CD4-positive, alpha-beta T cell (primary cell): Measurements from ENCODE around the gene UBE2N. TPM values are rescaled to one million over a fixed set of nuclear protein-coding genes. Genes with fewer than 3 reads are reported as not detected.
"Not testable (repeated sequence)": the region's sequence is repeated elsewhere in the genome, so short reads cannot be mapped to it uniquely, and the experiment has no call there.

Source experiments
- ATAC-seq: fragments of 200-7000 bp; cut with Tn5 transposase; one replicate; pipeline ENCODE4 v1.10.0; 2022; ENCODE audit warnings: mild to moderate bottlenecking; ENCODE audit not compliant: poor library complexity
- CTCF ChIA-PET: fragments of 350-600 bp; sonication (Branson Sonifier 250); formaldehyde crosslinking; loops from one replicate; lab custom pipeline; 2021; ENCODE audit warnings: antibody characterized with exemption, inconsistent platforms; lab: Charles Lee
- POLR2A ChIA-PET: fragments of 350-600 bp; sonication (Branson Sonifier 250); formaldehyde crosslinking; loops from one replicate; lab custom pipeline; 2021; ENCODE audit warnings: antibody characterized with exemption, inconsistent platforms; lab: Charles Lee
- DNase-seq, 14 experiments: peaks; one replicate each; pipeline ENCODE4 v3.0.0-alpha.2; 2013 to 2020; ENCODE audit warnings: mixed read lengths in 2 of 14
- H3K27ac ChIP-seq, 2 donors: one replicate each; pipeline versions ENCODE4 v1.5.1 to v1.7.0; 2013; ENCODE audit warnings: low read length in 2 of 2, low read depth in 1 of 2, mild to moderate bottlenecking in 1 of 2
- H3K27me3 ChIP-seq, 2 experiments: 1 replicate in 1 of 2; 2 replicates in 1 of 2; pipeline versions ENCODE4 v1.6.1 to v1.7.0; 2013; ENCODE audit warnings: low read length in 2 of 2, control low read depth in 1 of 2, mild to moderate bottlenecking in 1 of 2, moderate library complexity in 1 of 2; ENCODE audit not compliant: insufficient read depth in 2 of 2, control insufficient read depth in 1 of 2
- H3K36me3 ChIP-seq: one replicate; pipeline ENCODE4 v1.6.1; 2013; ENCODE audit warnings: low read length, control low read depth; ENCODE audit not compliant: insufficient read depth
- H3K4me1 ChIP-seq: one replicate; pipeline ENCODE4 v1.6.1; 2013; ENCODE audit warnings: low read length, control low read depth; ENCODE audit not compliant: insufficient read depth
- H3K4me3 ChIP-seq: one replicate; pipeline ENCODE4 v1.5.1; 2013; ENCODE audit warnings: mild to moderate bottlenecking, low read length, moderate library complexity
- H3K9me3 ChIP-seq, 2 experiments: 1 replicate in 1 of 2; 2 replicates in 1 of 2; pipeline versions ENCODE4 v1.6.1 to v1.7.0; 2013; ENCODE audit warnings: low read length in 2 of 2, mild to moderate bottlenecking in 2 of 2, control low read depth in 1 of 2, moderate library complexity in 1 of 2; ENCODE audit not compliant: control insufficient read depth in 1 of 2, insufficient read depth in 1 of 2
- H3K27ac Mint-ChIP-seq: one replicate; pipeline ENCODE4 v1.8.0; 2020; ENCODE audit warnings: mixed read lengths
- H3K27me3 Mint-ChIP-seq: one replicate; pipeline ENCODE4 v1.8.0; 2021; ENCODE audit warnings: mixed read lengths
- H3K36me3 Mint-ChIP-seq: one replicate; pipeline ENCODE4 v1.8.0; 2021; ENCODE audit warnings: low read depth, mixed read lengths
- H3K4me1 Mint-ChIP-seq: one replicate; pipeline ENCODE4 v1.8.0; 2021; ENCODE audit warnings: low read depth, mixed read lengths
- H3K4me3 Mint-ChIP-seq: one replicate; pipeline ENCODE4 v1.8.0; 2020; ENCODE audit warnings: mild to moderate bottlenecking, mixed read lengths
- H3K9me3 Mint-ChIP-seq: one replicate; pipeline ENCODE4 v1.8.0; 2020; ENCODE audit warnings: mixed read lengths
- intact Hi-C, 2 experiments: fragments of 100-400 bp; cut with DNase I in 1 of 2; cut with micrococcal nuclease in 1 of 2; formaldehyde crosslinking; loops; one replicate each; pipeline versions ENCODE4 v1.15.1 to v1.9.0; 2023 to 2025; cut with DNase I, micrococcal nuclease
- total RNA-seq, 174 experiments: library from RNA in 2 of 174; stranded (reverse) in 2 of 174; gene quantifications; one replicate each; pipeline ENCODE4 v1.2.3 and lab custom pipeline; 2021 to 2026
- TF ChIP-seq, protein P1 (sequence below): fragments of 200-600 bp; IDR thresholded peaks from one replicate; pipeline ENCODE4 v1.8.0; 2022; ENCODE audit warnings: antibody characterized with exemption, mild to moderate bottlenecking

Gene UBE2N
- total RNA-seq, 2 experiments from 2014 or later = 89.8 to 101 TPM

DNA sequence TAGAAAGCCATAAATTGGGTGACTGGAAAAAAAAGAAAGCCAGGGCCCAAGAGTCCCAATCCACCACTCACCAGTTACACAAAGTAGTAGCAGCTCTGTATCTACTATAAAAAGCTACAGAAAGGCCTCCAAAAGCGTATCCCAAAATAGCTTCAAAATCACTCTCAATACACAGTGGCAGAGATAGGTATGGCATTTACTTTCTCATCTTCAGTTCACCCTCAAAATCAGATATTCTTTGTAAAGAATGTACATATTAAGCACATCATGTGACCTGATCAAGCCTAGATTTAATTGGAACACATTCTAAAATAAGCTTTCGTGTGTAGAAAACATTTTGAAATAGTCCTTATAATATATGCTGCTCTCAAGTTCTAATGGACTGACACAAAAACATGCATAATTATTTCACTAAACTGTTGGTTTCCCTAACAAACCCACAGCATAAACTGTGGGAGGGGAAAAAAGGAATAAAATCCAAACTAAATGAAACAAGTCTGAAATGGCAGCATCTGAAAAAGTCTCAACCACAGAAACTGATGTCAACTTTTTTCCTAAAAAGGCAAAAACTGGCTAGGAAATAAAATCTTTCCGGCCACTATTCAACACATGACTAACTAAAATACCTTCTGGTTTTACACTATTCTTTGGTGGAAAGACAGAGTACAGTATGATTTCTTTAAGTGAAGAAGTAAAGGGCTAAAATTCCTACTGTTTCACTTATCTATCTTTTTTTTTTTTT is 25.9 kb downstream of the UBE2N start:
- Mint-ChIP-seq H3K36me3 (peaks cover 18% of the 10 kb centered on the region), H3K4me3 (peak overlapping the region; percentile 5), H3K27me3 (no peaks in the 10 kb centered on the region), H3K9me3 (no peaks in the 10 kb centered on the region), H3K27ac (peak overlapping the region; percentile 38), H3K4me1 (peaks cover 86% of the 10 kb centered on the region)
- intact Hi-C loops = loop anchor here (5.0 to 10.0 kb wide), 4 partner anchors 319 to 629 kb away; partner anchors contain the start of gene EEA1 (in 1 of the 2)
- Histone ChIP-seq H3K4me3 (no peak overlapping the region), H3K27me3 (no peaks in the 10 kb centered on the region), H3K36me3 (peaks cover 3% of the 10 kb centered on the region), H3K4me1 (peaks cover 25% of the 10 kb centered on the region), H3K27ac (no peak overlapping the region), H3K9me3 (no peaks in the 10 kb centered on the region)
- ChIA-PET CTCF (interaction anchor here (0.6 to 2.1 kb wide), 5 partner anchors 10 to 489 kb away, joined by 3 to 6 read pairs (median 4); no protein-coding TSS in a partner anchor), POLR2A (interaction anchor here (0.8 to 1.4 kb wide), 2 partner anchors 25 to 959 kb away, joined by 3 read pairs; no protein-coding TSS in a partner anchor)
- TF ChIP-seq, protein P1, sequence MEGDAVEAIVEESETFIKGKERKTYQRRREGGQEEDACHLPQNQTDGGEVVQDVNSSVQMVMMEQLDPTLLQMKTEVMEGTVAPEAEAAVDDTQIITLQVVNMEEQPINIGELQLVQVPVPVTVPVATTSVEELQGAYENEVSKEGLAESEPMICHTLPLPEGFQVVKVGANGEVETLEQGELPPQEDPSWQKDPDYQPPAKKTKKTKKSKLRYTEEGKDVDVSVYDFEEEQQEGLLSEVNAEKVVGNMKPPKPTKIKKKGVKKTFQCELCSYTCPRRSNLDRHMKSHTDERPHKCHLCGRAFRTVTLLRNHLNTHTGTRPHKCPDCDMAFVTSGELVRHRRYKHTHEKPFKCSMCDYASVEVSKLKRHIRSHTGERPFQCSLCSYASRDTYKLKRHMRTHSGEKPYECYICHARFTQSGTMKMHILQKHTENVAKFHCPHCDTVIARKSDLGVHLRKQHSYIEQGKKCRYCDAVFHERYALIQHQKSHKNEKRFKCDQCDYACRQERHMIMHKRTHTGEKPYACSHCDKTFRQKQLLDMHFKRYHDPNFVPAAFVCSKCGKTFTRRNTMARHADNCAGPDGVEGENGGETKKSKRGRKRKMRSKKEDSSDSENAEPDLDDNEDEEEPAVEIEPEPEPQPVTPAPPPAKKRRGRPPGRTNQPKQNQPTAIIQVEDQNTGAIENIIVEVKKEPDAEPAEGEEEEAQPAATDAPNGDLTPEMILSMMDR = no peak
- DNase-seq (peak in 1 of 14 experiments; percentile 28), ATAC-seq (peak; percentile 30)

DNA sequence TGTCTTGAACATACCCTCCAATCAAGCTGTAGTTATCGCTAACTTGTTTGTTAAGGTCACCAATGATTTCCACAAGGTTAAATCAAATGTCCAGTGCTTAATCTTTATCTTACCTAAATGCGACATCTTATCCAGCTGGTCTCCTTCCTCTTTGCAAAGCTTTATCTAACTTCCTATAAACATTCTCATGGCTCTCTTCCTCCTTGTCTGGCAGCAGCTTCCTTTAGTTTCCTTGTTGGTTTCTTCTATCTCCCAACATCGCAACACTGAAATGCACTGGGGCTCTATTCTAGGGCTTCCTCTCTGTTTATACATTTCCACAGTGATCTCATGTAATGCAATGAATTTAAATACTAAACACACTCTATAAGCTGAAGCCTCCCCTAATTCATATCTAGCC is 28.7 kb downstream of the UBE2N start:
- Mint-ChIP-seq H3K4me1 (peaks cover 70% of the 10 kb centered on the region), H3K4me3 (peak overlapping the region; percentile 9), H3K36me3 (peaks cover 44% of the 10 kb centered on the region), H3K9me3 (no peaks in the 10 kb centered on the region), H3K27ac (peak overlapping the region; percentile 58), H3K27me3 (no peaks in the 10 kb centered on the region)
- H3K36me3 ChIP-seq = peaks cover 25% of the 10 kb centered on the region
- TF ChIP-seq, protein P1 = no peak
- H3K27me3 ChIP-seq = no peaks in the 10 kb centered on the region
- DNase-seq (no peak), ATAC-seq (no peak)
- peaks cover 24% of the 10 kb centered on the region for H3K4me1 ChIP-seq
- ChIA-PET POLR2A (no interaction called here), CTCF (interaction anchor here (1.7 kb wide), 1 partner anchor 16 kb away, joined by 4 read pairs; no protein-coding TSS in a partner anchor)
- intact Hi-C loops = loop anchor here in 1 of 2 experiments (10.0 kb wide), 1 partner anchor 488 kb away; the partner anchor contains the start of gene EEA1
- no peaks in the 10 kb centered on the region for H3K9me3 ChIP-seq
- H3K27ac ChIP-seq = no peak overlapping the region
- H3K4me3 ChIP-seq = no peak overlapping the region

DNA sequence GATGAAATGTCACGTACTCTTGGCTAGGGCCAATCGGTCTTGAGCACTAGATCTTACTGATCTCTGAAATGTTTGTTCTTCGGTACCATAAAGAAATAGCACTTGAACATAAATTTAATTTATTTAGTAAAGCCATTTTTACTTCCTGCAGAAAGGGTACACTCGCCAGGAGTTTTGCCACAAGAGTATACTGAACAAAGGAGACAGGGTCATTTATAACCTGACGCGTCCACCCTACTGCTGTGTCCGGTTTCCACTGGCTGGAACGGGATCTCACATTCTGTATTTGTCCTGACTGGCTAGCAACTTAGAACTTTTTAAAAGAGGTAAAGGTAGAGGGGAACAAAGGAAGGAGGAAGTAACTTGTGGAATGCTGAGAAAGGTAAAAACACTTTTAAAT is 29.4 kb downstream of the UBE2N start:
- peaks cover 21% of the 10 kb centered on the region for H3K4me1 ChIP-seq
- intact Hi-C loops = loop anchor here in 1 of 2 experiments (10.0 kb wide), 1 partner anchor 488 kb away; the partner anchor contains the start of gene EEA1

DNA sequence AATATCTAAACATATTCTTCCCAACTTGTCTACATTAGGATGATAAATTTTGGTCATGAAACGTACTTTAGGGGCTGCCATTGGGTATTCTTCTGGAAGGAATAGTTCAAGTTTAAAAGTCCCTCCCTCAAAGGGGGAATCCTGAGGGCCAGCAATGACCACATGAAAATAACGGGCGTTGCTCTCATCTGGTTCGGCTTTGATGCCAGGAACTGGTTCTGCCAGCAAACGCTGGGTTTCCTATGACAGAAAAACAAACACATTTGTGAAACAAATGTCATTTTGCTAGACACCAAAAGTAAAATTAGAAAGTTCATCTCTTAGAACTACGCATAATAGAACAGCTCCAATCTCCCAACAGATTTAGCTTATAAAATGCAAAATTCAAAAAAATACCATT is 30.7 kb downstream of the UBE2N start:
- CTCF ChIA-PET, H3K9me3 Mint-ChIP-seq, H3K9me3 ChIP-seq, DNase-seq, H3K4me3 Mint-ChIP-seq, H3K27me3 ChIP-seq, ATAC-seq, H3K27me3 Mint-ChIP-seq, H3K4me3 ChIP-seq: not testable (repeated sequence)
- intact Hi-C loops = loop anchor here in 1 of 2 experiments (10.0 kb wide), 1 partner anchor 486 kb away; the partner anchor contains the start of gene EEA1
- POLR2A ChIA-PET = interaction anchor here (0.6 to 1.0 kb wide), 3 partner anchors 8 to 19 kb away, joined by 3 read pairs; no protein-coding TSS in a partner anchor
- peaks cover 15% of the 10 kb centered on the region for H3K4me1 ChIP-seq
- peaks cover 64% of the 10 kb centered on the region for H3K36me3 Mint-ChIP-seq
- H3K27ac ChIP-seq = peak overlapping the region in 1 of 2 donors; percentile 0
- H3K4me1 Mint-ChIP-seq = peaks cover 55% of the 10 kb centered on the region
- H3K27ac Mint-ChIP-seq = peak overlapping the region; percentile 53
- peaks cover 41% of the 10 kb centered on the region for H3K36me3 ChIP-seq

More for the DNA sequence above, 29.4 kb downstream of the UBE2N start:
- H3K4me3 ChIP-seq, H3K27ac ChIP-seq, H3K27me3 Mint-ChIP-seq, H3K27me3 ChIP-seq, ATAC-seq, POLR2A ChIA-PET, DNase-seq, H3K9me3 ChIP-seq, H3K9me3 Mint-ChIP-seq: not testable (repeated sequence)
- H3K36me3 ChIP-seq = peaks cover 31% of the 10 kb centered on the region
- peak overlapping the region; percentile 58 for H3K27ac Mint-ChIP-seq
- H3K4me3 Mint-ChIP-seq = peak overlapping the region; percentile 32
- CTCF ChIA-PET = interaction anchor here (1.7 kb wide), 1 partner anchor 16 kb away, joined by 4 read pairs; no protein-coding TSS in a partner anchor
- H3K4me1 Mint-ChIP-seq = peaks cover 66% of the 10 kb centered on the region
- H3K36me3 Mint-ChIP-seq = peaks cover 50% of the 10 kb centered on the region

DNA sequence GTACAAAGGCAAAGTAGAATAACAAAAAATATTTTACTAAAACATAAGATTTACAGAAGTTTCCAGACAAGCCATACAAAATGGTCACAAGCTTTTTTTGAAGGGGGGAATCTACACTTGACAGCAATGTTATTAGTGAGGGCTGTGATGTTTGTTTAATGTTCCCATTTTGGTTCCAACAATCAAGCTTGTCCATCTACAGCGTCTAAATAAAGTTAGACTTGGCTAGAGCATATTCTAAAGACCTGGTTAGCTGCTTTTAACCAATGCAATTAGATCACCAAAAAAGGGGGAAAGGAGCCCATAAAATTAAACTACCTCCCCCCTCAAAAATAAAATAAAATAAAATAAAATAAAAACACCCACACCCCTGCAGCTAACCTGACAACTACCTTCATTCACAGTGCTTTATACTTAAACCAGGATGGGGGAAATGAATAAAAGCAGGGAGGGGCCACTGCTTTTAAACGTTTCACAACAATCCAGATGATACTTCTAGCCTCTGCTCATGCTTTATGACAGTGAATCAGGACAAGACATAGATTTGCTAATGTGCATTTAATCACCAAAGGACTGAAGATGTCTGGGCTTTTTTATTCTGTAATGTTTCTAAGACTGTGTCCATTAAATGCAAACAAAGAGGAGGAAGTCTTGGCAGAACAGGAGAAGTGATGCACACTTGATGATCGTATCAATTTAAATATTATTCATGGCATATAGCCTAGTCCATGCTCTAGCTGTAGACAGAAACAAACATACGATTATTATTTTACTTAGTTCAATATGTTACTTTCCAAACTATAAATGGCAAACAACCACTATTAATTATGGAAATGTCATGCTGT is 32.2 kb downstream of the UBE2N start:
- H3K9me3 ChIP-seq, H3K9me3 Mint-ChIP-seq, ATAC-seq, H3K27me3 Mint-ChIP-seq, H3K4me3 Mint-ChIP-seq, H3K4me3 ChIP-seq, H3K27me3 ChIP-seq, H3K27ac ChIP-seq, POLR2A ChIA-PET, DNase-seq: not testable (repeated sequence)
- peaks cover 40% of the 10 kb centered on the region for H3K4me1 Mint-ChIP-seq
- H3K4me1 ChIP-seq = peaks cover 15% of the 10 kb centered on the region
- intact Hi-C loops = loop anchor here in 1 of 2 experiments (10.0 kb wide), 1 partner anchor 485 kb away; the partner anchor contains the start of gene EEA1
- H3K27ac Mint-ChIP-seq = peak overlapping the region; percentile 53
- H3K36me3 ChIP-seq = peaks cover 41% of the 10 kb centered on the region
- CTCF ChIA-PET = interaction anchor here (1.6 kb wide), 1 partner anchor 10 kb away, joined by 6 read pairs; no protein-coding TSS in a partner anchor
- peaks cover 73% of the 10 kb centered on the region for H3K36me3 Mint-ChIP-seq
